MG63 (cell line): ENCODE results near the gene TANK. TPM values are rescaled to one million over a fixed set of nuclear protein-coding genes. Genes with fewer than 3 reads are reported as not detected.
"Not testable (repeated sequence)": the region's sequence is repeated elsewhere in the genome, so short reads cannot be mapped to it uniquely, and the experiment has no call there.

ENCODE experiments used
- DNase-seq: peaks from one replicate; pipeline ENCODE4 v3.0.0-alpha.2; 2020
- H3K27me3 ChIP-seq: fragments of 250-450 bp; sonication (Bioruptor Pico); 2 replicates; pipeline ENCODE4 v1.5.1; 2020; ENCODE audit warnings: mild to moderate bottlenecking, moderate library complexity
- H3K36me3 ChIP-seq: fragments of 250-450 bp; sonication (Bioruptor Pico); 2 replicates; pipeline ENCODE4 v1.5.1; 2020; ENCODE audit warnings: mild to moderate bottlenecking, moderate library complexity
- H3K4me3 ChIP-seq: fragments of 250-450 bp; sonication (Bioruptor Pico); 2 replicates; pipeline ENCODE4 v1.5.1; 2020; ENCODE audit warnings: mild to moderate bottlenecking, moderate library complexity
- H3K9me3 ChIP-seq: fragments of 250-450 bp; sonication (Bioruptor Pico); 2 replicates; pipeline ENCODE4 v1.5.1; 2020; ENCODE audit warnings: mild to moderate bottlenecking, moderate library complexity
- total RNA-seq: library from RNA; depleted of rRNA; stranded (reverse); fragments of >200 nt; shearing (Covaris generic); gene quantifications from 2 replicates; pipeline ENCODE4 v1.2.3, GENCODE V29; 2014; ENCODE audit warnings: low replicate concordance

The TANK gene
- total RNA-seq, 1 experiment from 2014 or later: 30.7 TPM

DNA sequence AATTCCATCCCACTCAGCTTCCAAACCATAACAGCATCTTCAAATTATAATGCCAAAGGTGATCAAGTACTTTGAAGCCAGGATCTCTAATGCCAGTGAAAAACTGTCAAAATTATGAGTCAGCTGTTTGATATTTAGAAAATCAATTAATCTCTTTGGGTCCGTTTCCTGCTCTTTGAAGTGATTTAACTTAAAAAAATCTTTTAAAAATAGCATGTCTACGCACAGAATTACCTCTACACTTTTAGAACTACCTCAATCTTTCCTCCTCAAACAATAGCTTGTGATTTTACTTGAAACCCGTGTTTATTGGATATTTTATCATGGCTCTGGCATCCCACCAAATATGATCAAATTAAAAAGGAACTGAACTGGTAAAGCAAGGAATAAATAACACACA lies 31.3 kb upstream of the TANK start:
- no peaks in the 10 kb centered on the region for H3K9me3 ChIP-seq
- H3K36me3 ChIP-seq: no peaks in the 10 kb centered on the region
- no peak for DNase-seq
- H3K27me3 ChIP-seq: no peaks in the 10 kb centered on the region
- H3K4me3 ChIP-seq: no peak overlapping the region

DNA sequence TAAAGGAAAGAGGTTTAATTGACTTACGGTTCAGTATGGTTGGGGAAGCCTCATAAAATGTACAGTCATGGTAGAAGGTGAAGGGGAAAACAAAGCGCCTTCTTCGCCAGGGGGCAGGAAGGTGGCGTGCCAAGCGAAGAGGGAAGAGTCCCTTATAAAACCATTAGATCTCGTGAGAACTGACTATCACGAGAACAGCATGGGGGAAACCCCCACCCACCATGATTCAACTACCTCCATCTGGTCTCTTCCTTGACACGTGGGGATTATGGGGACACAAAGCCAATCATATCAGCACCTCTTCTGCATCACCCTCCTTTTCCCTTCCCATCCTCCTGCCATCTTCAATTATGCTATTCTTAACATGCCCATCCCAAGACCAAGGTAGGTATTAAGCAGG lies 29.9 kb upstream of the TANK start:
- Histone ChIP-seq H3K4me3 (no peak overlapping the region), H3K36me3 (no peaks in the 10 kb centered on the region), H3K27me3 (no peaks in the 10 kb centered on the region), H3K9me3 (no peaks in the 10 kb centered on the region)
- DNase-seq: no peak

DNA sequence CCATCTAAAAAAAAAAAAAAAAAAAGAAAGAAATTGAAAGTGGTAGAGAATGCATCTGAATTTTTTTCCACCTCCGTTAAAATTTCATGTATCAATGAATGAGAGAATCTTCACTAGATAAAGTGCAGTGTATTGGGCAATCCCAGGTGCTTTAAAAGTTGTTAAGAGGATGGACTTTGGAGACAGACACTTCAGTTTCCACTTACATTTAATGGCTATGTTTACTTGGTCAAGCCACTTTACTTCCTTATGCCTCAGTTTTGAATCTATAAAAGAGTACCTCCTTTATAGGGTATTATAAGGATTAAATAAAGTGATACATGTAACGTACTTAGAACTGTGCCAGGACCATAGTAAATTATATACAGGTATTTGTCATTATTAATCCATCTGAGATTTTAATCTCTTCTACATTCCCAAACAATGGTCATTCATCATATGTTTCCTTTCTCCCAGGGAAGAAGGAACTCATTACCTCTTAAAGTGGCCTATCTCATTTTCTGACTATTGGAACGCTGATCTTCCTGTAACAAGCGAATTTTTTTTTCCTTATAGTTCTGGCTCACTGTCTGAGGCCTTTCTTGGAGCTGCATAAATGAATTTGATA lies 29.1 kb upstream of the TANK start:
- Histone ChIP-seq H3K9me3 (no peaks in the 10 kb centered on the region), H3K27me3 (no peaks in the 10 kb centered on the region), H3K4me3 (no peak overlapping the region), H3K36me3 (no peaks in the 10 kb centered on the region)
- DNase-seq: no peak

DNA sequence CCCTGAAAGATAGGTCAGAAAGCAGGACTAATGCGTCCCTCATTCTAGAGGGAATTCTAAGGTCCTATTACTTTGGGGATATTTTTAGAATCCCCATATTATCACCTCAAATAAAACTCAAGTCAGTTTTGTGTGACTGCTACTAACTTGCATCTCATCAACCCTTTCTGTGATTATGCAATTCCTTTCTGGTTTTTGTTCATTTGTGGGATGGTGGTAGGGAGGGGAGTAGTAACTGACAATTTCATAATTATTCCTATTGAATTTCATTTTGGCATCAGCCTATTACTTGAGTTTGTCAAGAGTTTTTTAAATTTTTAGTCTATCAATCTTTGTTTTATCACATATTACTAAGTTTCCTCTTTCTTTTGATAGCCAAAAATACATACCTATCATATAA lies 28.4 kb upstream of the TANK start:
- no peak for DNase-seq
- H3K36me3 ChIP-seq: no peaks in the 10 kb centered on the region
- H3K27me3 ChIP-seq: no peaks in the 10 kb centered on the region
- no peak overlapping the region for H3K4me3 ChIP-seq
- no peaks in the 10 kb centered on the region for H3K9me3 ChIP-seq

DNA sequence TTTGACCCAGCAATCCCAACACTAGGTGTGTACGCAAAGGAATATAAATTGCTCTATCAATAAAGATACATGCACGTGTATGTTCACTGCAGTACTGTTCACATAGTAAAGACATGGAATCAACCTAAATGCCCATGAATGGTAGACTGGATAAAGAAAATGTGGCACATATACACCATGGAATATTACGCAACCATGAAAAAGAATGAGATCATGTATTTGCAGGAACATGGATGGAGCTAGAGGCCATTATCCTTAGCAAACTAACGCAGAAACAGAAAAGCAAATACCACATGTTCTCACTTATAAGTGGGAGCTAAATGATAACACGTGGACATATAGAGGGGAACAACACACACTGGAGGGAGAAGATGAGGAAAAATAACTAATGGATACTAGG lies 27.8 kb upstream of the TANK start:
- not testable (repeated sequence) for H3K27me3 ChIP-seq, H3K4me3 ChIP-seq, DNase-seq, H3K9me3 ChIP-seq, H3K36me3 ChIP-seq

DNA sequence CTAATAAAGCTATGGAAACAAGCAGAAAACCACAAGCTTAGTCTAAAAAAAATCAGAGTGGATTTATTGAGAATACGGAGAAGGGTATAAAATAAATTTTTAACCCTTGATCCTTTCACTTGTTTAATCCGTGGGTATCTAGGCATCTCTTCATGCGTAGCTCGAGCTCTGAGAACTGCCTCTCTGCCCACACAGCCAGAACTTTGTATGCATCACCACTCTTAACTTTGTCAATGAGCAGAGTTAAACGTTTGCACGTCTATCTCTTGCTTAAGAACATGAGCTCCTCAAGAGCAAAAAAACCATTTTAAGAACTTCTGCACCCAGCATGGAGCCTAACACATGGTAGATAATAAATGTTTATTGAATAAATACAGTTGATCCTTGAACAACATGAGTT lies 26.9 kb upstream of the TANK start:
- no peaks in the 10 kb centered on the region for H3K36me3 ChIP-seq
- H3K4me3 ChIP-seq: no peak overlapping the region
- no peaks in the 10 kb centered on the region for H3K9me3 ChIP-seq
- no peak for DNase-seq
- no peaks in the 10 kb centered on the region for H3K27me3 ChIP-seq

DNA sequence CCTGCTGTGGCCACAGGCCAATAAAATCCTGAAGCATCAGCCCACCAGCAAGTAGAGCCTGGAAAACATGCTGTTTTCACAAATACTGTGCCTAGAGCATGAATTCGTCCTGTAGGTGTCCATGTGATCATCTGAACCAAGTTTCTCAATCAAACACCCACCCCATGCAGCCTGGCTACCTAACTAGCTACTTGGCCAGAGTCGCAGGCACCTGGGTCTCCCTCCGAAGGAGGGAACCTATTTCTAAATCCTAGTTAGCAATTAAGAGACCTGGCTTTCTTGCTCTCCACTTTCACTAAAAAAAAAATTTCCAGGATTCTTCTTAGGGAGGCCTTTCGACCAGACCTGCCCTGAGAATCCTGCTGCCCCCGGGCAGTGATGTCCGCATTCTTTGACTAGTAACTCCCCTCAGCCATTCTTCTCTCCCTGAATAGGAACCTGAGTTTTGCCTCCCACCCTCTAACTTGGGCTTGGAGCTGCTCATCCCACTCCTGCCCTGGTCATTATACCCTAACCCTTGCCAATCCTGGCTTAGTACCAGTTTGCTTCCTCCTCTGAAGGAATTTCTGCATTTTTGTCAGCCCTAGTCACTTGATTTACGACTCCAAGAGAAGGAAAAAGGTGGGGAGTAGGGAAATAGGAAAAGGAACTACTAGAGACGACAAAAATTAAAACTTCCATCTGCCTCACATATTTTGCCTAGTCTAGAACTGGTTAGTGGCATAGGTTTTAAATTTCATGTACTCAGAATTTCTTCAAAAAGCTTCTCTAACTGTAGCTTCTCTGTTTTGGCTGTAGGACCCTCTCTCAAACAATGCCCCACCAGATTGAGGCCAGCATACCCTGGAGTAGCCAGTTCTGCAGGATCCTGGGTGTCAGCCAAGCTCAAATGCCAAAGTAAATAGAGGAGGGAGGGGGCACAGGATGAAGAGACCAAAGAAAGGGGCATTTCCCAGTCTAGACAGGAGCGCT lies 25.4 kb upstream of the TANK start:
- no peaks in the 10 kb centered on the region for H3K9me3 ChIP-seq

DNA sequence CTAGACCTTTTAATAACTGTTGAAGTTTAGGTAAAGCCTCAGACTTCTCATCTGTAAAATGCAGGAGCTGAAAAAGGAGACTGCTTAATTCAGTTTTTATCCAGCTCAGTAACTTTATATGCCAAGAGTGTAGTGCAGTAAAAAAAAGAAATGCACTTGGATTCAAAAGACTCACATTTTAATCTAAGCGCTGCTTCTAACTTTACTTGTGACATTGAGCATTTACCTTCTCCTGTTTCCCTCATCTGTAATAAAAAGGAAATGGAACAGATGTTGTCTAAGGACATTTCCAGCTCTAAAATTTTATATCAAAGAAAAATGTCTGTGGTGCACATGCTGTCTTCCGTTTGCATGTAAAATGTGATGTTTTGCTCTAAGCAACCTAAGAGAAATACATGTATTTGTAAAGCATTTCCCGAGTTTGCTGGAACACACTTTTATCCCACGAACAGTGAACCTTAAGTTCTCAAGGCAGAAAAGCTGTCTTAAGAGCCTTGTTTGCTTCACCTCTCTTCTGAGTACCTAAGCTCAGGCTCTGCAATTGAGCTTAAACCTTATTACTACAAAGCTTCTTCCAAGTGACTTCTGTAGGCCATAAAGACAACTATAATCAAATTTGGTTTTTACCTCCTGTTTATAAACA lies 24.2 kb upstream of the TANK start:
- H3K27me3 ChIP-seq: no peaks in the 10 kb centered on the region
- H3K36me3 ChIP-seq: no peaks in the 10 kb centered on the region
- no peaks in the 10 kb centered on the region for H3K9me3 ChIP-seq
- H3K4me3 ChIP-seq: no peak overlapping the region
- DNase-seq: no peak

More for the DNA sequence above, 25.4 kb upstream of the TANK start:
- Histone ChIP-seq H3K36me3 (no peaks in the 10 kb centered on the region), H3K4me3 (no peak overlapping the region), H3K27me3 (no peaks in the 10 kb centered on the region)
- DNase-seq: peak; percentile 53

DNA sequence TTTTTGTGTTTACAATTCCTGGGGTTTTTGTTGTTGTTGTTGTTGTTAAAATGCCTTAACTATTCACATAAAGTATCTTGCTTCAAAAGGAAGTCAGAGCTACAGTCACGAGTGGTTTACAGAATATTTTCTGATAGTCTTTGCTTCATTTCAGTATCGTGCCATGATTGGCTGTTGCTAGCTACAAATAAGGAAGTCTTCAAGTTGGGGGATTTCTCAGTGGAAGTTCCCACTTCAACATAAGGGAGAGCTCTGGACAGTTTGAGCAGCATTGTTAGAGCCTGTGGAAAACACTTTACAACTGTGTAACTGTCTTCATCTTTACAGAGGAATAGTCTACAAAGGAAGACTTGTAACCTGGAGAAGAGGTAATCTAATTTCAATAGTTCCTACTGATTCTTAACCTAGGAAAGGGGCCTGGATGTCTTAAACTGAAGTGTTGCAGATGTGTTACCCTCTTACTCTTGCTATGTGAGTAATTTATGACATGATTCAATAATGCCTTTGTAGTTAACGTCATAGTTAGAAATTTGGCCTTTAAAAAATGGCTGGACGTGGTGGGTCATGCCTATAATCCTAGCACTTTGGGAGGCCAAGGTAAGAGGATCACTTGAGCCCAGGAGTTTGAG lies 23.4 kb upstream of the TANK start:
- Histone ChIP-seq H3K27me3 (no peaks in the 10 kb centered on the region), H3K4me3 (no peak overlapping the region), H3K9me3 (no peaks in the 10 kb centered on the region), H3K36me3 (no peaks in the 10 kb centered on the region)
- no peak for DNase-seq

DNA sequence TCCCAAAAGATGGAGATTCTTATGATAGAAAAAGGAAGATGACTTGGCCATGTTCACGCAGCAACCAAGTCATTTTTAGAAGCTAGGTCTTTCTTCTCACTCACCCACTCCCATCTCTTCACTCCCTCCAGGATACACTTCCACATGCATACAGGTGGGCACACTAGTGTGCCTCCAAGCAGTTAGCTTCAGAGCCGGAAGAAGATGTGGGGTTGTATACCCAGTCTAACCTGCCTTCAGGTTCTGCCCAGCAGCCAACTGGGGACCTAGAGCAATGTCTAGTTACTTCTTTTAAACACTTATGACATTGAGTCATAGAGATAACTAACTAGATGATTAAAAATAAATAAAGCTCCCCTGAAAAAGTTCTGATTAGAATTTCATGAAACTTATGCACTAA lies 21.8 kb upstream of the TANK start:
- no peaks in the 10 kb centered on the region for H3K9me3 ChIP-seq
- H3K4me3 ChIP-seq: no peak overlapping the region

DNA sequence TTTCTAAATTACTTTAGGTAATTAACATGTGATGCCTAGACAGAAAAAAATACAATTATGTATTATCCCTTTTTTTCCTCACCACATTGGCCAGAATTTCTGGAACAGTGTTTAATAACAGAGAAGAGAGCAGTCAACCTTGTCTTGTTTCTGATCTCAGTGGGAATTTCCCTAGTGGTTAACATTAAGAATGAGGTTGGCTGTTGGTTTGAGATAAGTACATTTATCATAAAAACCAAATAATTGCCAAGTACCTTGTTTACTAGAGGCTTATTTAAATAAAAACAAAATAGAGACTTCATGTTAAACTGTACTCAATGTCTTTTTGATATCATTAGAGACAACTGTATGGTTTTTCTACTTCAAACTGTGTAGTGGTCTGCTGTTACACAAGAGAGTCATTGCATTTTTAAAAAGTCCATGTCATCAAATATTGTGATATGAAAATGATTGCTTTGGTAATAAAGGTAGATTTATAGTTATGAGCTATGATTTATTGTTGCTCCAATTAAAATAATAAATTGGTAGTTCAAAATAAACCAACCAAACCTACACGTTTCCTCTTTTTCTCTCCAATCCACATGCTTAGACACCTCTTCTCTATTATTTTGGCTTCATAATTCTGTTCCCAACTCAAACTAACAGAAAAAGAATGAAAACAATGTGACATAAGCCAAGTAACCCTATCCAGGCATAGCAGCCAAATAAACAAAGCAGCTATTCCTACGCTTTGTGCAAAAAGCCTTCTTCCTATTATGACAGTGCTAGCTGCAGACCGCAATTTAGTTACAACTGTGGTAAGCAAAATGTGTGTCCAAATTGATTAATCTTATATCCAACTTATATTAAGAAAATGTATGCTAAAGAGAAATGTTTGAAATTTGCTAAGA lies 20.9 kb upstream of the TANK start:
- Histone ChIP-seq H3K27me3 (no peaks in the 10 kb centered on the region), H3K4me3 (no peak overlapping the region), H3K9me3 (no peaks in the 10 kb centered on the region), H3K36me3 (no peaks in the 10 kb centered on the region)
- DNase-seq: no peak

More for the DNA sequence above, 21.8 kb upstream of the TANK start:
- Histone ChIP-seq H3K36me3 (no peaks in the 10 kb centered on the region), H3K27me3 (no peaks in the 10 kb centered on the region)
- DNase-seq: no peak

DNA sequence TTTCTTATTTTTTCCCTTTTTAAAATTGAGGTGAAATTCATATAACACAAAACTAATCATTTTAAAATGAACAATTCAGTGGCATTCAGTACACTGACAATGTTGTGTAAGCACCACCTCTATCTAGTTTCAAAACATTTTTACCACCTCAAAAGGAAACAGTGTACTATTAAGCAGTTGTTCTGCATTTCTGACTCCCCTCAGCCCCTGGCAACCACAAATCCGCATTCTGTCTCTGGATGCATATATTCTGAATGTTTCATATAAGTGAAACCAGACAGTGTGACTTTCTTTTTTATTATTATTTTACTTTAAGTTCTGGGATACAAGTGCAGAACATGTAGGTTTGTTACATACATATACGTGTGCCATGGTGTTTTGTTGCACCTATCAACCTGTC lies 19.2 kb upstream of the TANK start:
- Histone ChIP-seq H3K36me3 (no peaks in the 10 kb centered on the region), H3K4me3 (no peak overlapping the region), H3K9me3 (no peaks in the 10 kb centered on the region), H3K27me3 (no peaks in the 10 kb centered on the region)
- DNase-seq: no peak

DNA sequence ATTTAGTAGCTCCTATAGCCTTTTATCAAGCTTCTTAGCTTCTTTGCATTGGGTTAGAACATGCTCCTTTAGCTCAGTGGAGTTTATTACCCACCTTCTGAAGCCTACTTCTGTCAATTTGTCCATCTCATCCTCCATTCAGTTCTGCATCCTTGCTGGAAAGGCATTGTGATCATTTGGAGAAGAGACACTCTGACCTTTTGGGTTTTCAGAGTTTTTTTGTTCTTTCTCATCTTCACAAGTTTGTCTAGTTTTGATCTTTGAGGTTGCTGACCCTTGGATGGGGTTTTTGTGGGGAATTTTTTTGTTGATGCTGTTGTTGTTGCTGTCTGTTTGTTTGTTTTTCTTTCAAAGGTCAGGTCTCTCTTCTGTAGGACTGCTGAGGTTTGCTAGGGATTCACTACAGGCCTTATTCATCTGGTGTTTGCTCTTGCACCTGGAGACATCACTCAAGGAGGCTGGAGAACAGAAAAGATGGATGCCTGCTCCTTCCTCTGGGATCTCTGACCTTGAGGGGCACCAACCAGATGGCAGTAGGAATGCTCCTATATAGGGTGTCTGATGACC lies 13.9 kb upstream of the TANK start:
- H3K9me3 ChIP-seq: peaks cover 16% of the 10 kb centered on the region
- H3K4me3 ChIP-seq: no peak overlapping the region
- DNase-seq: no peak
- no peaks in the 10 kb centered on the region for H3K36me3 ChIP-seq
- H3K27me3 ChIP-seq: no peaks in the 10 kb centered on the region

DNA sequence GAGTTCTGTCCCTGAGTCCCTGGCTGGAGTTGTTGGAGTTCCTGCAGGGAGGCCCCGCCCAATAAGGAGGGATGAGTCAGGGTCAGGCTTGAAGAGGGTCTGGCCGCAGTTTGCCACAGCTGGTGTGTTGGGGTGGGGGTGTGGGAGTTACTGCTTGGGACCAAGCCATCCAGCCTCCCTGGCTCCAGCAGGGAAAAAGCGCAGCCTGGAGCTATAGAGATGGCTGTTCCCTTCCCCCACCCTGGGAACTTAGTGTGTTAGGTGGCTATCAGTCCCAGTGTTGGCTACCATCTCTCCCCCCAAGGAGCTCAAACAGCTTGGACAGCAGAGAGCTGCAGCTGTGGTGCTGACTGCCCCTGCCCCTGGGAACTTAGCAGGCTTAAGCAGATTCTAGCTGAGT lies 13.2 kb upstream of the TANK start:
- Histone ChIP-seq H3K4me3 (no peak overlapping the region), H3K36me3 (no peaks in the 10 kb centered on the region), H3K9me3 (peaks cover 19% of the 10 kb centered on the region), H3K27me3 (no peaks in the 10 kb centered on the region)
- DNase-seq: no peak

DNA sequence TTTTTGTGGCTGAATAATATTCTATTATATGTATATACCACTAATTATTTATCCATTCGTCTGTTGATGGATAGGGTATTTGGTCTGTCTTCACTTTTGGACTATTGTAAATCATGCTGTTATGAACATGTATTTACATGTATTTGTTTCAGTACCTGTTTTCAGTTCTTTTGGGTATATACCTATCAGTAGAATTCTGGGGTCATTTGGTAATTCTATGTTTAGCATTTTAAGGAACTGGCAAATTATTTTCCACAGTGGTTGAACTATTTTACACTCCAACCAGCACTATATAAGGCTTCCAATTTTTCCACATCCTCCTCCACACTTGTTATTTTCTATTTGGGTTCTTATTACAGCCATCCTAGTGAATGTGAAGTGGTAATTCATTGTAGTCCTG lies 12.4 kb upstream of the TANK start:
- Histone ChIP-seq H3K4me3 (no peak overlapping the region), H3K27me3 (no peaks in the 10 kb centered on the region), H3K9me3 (peaks cover 26% of the 10 kb centered on the region), H3K36me3 (no peaks in the 10 kb centered on the region)
- DNase-seq: no peak

DNA sequence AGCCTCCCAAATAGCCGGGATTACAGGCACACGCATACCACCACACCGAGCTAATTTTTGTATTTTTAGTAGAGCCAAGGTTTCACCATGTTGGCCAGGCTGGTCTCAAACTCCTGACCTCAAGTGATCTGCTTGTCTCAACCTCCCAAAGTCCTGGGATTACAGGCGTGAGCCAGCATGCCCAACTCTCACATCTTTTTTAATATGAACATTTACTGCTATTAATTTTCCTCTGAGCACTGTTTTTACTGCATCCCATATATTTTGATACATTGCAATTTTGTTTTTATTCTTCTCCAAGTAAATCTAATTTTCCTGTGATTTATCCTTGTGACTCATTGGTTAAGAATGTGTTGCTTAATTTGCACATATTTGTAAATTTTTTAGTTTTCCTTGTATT lies 9.5 kb upstream of the TANK start:
- H3K4me3 ChIP-seq: no peak overlapping the region
- no peak for DNase-seq
- H3K9me3 ChIP-seq: peaks cover 26% of the 10 kb centered on the region
- H3K27me3 ChIP-seq: no peaks in the 10 kb centered on the region
- H3K36me3 ChIP-seq: no peaks in the 10 kb centered on the region
